Muscle of leg (tissue), 11 donors: Measurements from ENCODE around the gene RAD51C. TPM values are rescaled to one million over a fixed set of nuclear protein-coding genes. Genes with fewer than 3 reads are reported as not detected.

ENCODE experiments used
- DNase-seq: peaks from one replicate; pipeline ENCODE4 v3.0.0; 2013
- H3K27ac ChIP-seq: one replicate; pipeline ENCODE4 v1.5.1; 2013; ENCODE audit warnings: mild to moderate bottlenecking, low read length, control low read depth
- H3K27me3 ChIP-seq: one replicate; pipeline ENCODE4 v1.6.1; 2013; ENCODE audit warnings: low read length; ENCODE audit not compliant: control insufficient read depth, insufficient read depth
- H3K36me3 ChIP-seq: one replicate; pipeline ENCODE4 v1.6.1; 2013; ENCODE audit warnings: low read length; ENCODE audit not compliant: control insufficient read depth, insufficient read depth
- H3K4me1 ChIP-seq: one replicate; pipeline ENCODE4 v1.6.1; 2013; ENCODE audit warnings: low read length; ENCODE audit not compliant: control insufficient read depth, insufficient read depth
- H3K4me3 ChIP-seq: one replicate; pipeline ENCODE4 v1.5.1; 2013; ENCODE audit warnings: low read length, control low read depth
- H3K9me3 ChIP-seq: replicated peaks from 2 replicates; pipeline ENCODE4 v1.6.1; 2013; ENCODE audit warnings: low read depth, low read length; ENCODE audit not compliant: control insufficient read depth
- WGBS: methylation state at CpG from one replicate; pipeline ENCODE4 v1.1.5; 2013; ENCODE audit warnings: missing lambda C conversion rate; ENCODE audit not compliant: insufficient coverage; 5-methylcytosine and 5-hydroxymethylcytosine counted together
- polyA plus RNA-seq, 8 donors: library from polyadenylated mRNA; unstranded; fragments of 120-200 nt; gene quantifications; one replicate each; pipeline versions ENCODE4 v1.2.1 to v1.2.3, GENCODE V29; 2013; ENCODE audit warnings: inconsistent platforms in 1 of 8, low replicate concordance in 1 of 8; ENCODE audit not compliant: insufficient read length in 8 of 8, insufficient read depth in 1 of 8
- total RNA-seq: library from RNA; stranded (reverse); fragments of 120-200 nt; gene quantifications from one replicate; pipeline ENCODE4 v1.2.4, GENCODE V29; 2013

Gene RAD51C
- total and polyA plus RNA-seq, 9 donors = 24.6 to 33.3 (median 28.3) TPM

GRCh38 chr17:58785097-58785496 is 92.7 kb downstream of the RAD51C start:
- H3K27ac ChIP-seq = no peak overlapping the region
- no peaks in the 10 kb centered on the region for H3K36me3 ChIP-seq
- no CpG with 5 or more reads among the region's 1 CpG for WGBS
- H3K9me3 ChIP-seq = no peaks in the 10 kb centered on the region
- no peak for DNase-seq
- no peak overlapping the region for H3K4me3 ChIP-seq
- H3K27me3 ChIP-seq = no peaks in the 10 kb centered on the region
- H3K4me1 ChIP-seq = no peaks in the 10 kb centered on the region

Other genes with a start within 250 kb of the RAD51C start
- gene HSF5, start 204.2 kb upstream of the RAD51C start, total RNA-seq = 0.13 TPM
- gene HSF5, start 204.2 kb upstream of the RAD51C start, polyA plus RNA-seq = under 1 TPM in 6 of 8 donors, not detected in 2; 0.04 to 0.20 (median 0.09) TPM
- gene MTMR4, start 178.0 kb upstream of the RAD51C start, total RNA-seq = 22.3 TPM
- gene MTMR4, start 178.0 kb upstream of the RAD51C start, polyA plus RNA-seq = 10 to 100 TPM; 17.4 to 23.7 (median 19.3) TPM
- gene TEX14, start 557 bp upstream of the RAD51C start, total RNA-seq = 2.1 TPM
- 1 to 10 TPM; 3.7 to 5.1 (median 4.3) TPM for gene TEX14, start 557 bp upstream of the RAD51C start, polyA plus RNA-seq
- gene PPM1E, start 63.3 kb downstream of the RAD51C start, total RNA-seq = 1.1 TPM
- gene PPM1E, start 63.3 kb downstream of the RAD51C start, polyA plus RNA-seq = 1 to 10 TPM in 7 of 8 donors, under 1 TPM in 1; 0.85 to 2.9 (median 1.9) TPM